HG03432 (cell line): ENCODE results near the gene MYADML2.

ENCODE experiments used
- ATAC-seq: cut with Tn5 transposase; IDR thresholded peaks from one replicate; pipeline ENCODE4 v1.9.1; 2021; ENCODE audit warnings: mild to moderate bottlenecking, moderate library complexity; ENCODE audit not compliant: unreplicated experiment

The MYADML2 gene

DNA sequence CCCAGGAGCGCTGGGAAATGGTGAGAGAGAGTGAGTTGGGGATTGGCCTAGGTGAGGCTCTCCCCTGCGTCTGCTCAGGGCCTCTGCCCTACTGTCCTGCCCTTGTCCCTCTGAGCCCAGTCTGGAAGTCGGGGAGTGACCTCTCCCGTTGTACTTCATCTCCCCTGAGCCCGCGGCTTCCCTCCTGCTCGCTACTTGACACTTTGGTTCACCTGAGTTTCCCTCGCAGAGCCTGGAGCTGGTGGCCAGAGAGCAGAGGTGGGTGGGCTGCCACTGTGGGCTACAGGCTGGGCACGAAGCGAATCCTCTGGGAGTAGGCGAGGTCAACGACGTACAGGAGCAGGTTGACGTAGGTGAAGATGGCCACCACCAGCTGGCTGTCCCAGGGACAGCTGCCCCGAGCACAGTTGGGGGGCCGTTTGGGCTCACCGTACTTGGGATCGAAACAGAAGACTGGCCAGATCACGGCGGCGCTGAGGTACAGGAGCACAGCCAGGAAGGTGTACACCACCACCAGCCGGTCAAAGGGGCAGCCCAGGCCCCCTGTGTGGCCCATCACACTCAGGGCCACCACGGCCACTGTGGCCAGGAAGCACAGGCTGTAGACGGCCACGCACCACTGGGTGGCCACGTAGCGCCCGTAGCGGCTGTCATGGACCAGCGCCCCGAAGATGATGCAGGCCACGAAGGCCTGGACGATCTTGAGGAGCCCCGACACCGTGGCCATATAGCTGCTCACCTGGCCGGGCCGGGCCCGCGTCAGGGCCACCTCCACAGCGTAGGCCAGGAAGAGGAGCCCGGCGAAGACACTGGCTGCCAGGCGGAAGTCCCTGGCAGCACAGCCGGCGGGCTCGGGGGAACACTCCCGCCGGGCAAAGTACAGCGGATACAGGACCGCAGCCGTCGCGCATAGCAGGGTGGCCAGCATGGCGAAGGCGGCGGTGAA is 6.2 kb downstream of the MYADML2 start:
- no peak for ATAC-seq

- no peak for ATAC-seq
Observed at GRCh38 chr17:81939881-81940385, 7.1 kb downstream of the MYADML2 start.

- no peak for ATAC-seq
Observed at GRCh38 chr17:81939218-81939617, 7.8 kb downstream of the MYADML2 start.

- ATAC-seq = no peak
Observed at GRCh38 chr17:81935709-81936084, 11.3 kb downstream of the MYADML2 start.

DNA sequence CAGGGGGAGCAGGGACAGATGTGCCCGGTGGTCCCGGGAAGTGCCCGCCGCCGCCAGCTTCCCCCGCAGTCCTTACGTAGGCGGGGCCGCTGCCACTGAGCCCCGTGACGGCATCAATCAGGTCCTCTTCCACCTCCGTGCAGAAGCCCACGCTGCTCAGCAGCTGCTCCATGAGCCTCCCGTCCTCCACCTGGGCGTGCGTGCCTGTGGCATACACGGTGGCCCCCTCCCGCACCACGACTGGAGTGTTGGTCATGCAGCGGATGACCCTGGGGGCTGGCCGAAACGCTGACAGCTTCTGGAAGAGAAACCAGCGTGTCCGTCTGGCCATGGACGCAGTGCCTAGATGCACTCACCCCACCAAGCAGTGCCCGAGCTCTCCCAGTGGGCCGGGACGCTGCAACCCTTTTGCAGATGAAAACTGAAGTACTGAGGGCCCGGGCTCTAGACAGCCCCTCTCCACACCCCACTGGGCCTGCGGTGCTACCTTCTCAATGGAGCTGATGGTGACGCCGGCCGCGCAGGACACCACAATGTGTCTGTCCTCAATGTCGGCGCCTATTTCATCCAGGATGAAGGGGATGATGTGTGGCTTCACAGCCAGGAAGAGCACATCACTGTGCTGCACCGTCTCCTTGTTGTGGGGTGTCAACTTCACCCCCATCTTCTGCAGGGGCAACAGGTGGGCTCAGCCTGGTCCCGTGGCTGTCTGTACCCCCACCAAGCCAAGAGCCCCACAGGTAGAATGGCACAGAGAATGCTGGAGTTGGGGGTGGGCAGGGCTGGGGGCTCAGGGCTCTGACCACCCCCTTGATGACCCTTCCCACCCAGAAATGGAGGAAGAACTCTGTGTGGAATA is 12.0 kb downstream of the MYADML2 start:
- ATAC-seq = no peak

- no peak for ATAC-seq
Observed at GRCh38 chr17:81934098-81934757, 12.8 kb downstream of the MYADML2 start.

GRCh38 chr17:81933178-81933699 is 13.8 kb downstream of the MYADML2 start:
- no peak for ATAC-seq

- no peak for ATAC-seq
Observed at GRCh38 chr17:81932333-81932983, 14.6 kb downstream of the MYADML2 start.

DNA sequence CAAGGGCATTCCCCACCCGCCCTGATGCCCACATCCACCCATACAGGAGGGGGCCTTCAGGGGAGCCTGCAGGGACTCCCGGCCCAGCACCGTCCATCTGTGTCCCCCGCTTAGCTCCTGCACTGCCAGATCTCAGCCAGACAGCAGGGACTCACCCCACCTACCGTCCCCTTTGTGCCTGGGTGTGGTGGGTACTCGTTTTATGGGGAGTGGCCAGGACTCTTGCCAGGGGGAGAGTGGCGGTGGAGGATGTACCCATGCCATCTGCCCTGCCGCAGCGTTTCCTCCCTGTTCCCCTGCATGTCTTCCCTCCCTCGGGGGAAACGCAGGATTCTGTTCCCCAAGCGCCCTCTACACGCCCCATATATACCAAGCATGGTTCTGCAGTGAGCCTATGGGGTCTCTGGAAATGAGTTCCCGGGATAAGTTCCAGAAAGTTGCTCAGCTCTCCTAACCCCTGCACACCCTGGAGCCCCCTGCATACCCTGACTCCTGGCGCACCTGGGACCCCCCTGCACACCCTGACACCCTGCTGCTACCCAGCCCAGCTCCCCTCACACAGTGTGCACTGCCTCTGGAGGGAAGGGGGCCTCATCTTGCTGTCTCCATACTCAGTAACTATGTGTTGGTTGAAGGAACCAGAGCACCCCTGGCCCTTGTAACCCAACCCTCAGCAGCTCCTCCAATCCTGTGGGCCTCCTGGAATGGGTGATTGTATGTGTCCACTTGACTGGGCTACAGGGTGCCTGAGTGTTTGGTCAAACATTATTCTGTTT is 15.3 kb downstream of the MYADML2 start:
- ATAC-seq = no peak

- ATAC-seq = no peak
Observed at GRCh38 chr17:81931189-81931556, 15.9 kb downstream of the MYADML2 start.

DNA sequence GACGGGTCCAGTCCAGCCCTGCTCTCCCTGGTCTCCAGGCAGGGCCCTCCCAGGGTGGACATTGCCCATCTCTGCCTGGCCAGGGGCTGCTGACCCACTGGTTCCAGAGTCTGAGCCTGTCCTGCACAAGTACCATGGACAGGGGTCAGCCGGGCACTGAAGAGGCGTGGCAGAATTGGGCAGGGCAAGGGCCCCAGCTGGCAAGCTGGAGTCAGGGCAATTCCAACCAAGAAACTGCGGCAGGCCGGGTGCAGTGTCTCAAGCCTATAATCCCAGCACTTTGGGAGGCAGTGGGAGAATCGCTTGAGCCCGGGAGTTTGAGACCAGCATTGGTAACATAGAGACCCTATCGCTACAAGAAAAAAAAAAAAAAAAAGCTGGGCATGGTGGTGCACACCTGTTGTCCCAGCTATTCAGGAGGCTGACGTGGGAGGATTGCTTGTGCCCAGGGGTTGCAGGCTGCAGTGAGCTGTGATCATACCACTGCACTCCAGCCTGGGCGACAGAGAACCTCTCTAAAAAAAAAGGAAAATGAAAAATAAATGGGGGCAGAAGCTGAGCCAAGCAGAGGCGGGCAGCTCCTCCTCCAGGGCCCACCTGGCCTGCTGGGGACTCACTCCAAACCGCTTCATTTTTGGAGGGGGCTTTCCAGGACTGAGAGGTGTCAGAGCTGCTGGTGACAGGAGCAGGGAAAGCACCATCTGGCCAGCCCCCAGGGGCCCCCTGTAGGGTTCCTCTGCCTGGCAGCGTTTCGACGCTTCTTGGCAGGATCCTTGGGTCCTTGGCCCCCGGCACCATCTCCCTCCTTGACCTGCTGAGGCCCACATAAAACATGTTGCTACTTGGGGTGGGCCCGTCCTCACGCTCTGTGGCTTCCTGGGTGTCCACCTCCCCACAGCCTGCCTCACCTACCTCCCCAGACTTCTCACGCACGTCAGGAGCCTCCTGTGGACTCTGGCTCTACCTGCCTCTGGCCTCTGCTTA is 16.6 kb downstream of the MYADML2 start:
- ATAC-seq = no peak

GRCh38 chr17:81929253-81930141 is 17.5 kb downstream of the MYADML2 start:
- no peak for ATAC-seq

GRCh38 chr17:81928544-81929252 is 18.3 kb downstream of the MYADML2 start:
- ATAC-seq = no peak

DNA sequence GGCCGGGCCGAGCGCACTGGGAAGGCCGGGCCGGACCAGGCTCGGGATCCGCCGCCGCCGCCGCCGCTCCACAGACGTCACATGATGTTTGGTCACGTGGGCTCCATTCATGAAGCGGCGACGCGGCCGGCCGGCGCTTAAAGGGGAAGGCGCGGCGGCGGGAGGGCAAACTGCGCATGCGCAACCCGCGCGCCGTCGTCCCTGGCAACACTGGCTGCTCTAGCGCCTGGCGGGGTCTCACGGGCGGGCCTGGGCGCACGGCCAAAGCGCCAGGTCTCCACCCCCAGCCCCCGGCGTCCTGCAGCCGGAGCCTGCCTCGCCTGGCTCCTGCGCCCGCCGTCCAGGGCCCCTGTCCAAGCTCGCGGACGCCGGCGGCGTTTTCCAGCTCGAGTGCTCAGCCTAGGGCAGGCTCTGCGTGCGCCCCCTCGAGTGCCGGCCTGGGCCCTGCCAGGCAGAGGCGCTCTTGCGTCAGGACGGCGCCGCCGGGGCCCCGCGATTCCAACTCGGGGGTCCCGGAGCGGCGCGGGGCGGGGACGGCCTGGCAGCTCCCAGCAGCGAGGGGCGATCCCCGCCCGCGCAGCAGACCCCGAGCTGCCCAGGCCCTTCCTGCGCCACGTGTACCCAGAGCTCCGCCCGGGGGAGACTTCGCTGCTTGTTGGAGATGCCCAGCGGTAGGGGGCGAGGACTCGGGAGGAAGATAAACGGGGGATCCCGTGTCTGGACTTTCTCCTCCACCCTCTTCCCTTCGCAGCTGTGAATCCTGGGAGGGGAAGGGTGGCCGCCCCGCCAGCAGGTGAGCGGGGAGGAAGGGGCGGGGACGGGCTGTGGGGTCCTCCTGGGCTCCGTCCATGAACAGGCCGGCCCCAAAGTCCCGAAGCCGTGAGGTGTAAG is 19.1 kb downstream of the MYADML2 start, which contains the start of gene MAFG:
TSS of gene MAFG (minus strand) at position 83 of the 891 bp plus-strand sequence. CDS start 4,550 bp downstream, outside the sequence.
- ATAC-seq = peak; percentile 68

DNA sequence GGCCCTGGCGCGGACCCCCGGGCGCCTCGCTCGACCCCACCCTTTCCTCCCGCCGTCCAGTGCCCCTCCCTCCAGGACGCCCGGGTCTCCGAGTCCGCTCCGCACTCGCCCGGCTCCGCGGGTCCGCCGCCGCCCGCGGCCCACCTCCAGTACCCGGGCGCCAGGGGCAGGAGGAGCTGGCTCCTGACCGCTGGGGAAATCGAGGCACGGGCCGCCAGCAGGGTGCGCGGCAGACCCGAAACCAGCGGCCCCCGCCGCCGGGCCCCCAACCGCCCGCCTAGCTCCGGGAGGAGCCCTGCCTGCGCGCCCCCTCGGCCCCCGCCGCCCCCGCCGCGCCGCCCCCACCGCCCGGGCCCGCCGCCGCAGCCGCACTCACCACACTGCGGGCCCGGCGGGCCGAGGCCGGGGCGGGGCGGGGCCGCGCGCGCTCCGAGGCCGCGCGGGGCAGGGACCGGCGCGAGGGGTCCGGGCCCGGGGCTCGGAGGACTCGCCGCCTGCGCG is 19.8 kb downstream of the MYADML2 start:
- no peak for ATAC-seq
